GM06990 (cell line): ENCODE results near the gene CTIF.

ENCODE experiments used
- DNase-seq: peaks from one replicate; pipeline ENCODE4 v3.0.0-alpha.2; 2011; ENCODE audit not compliant: insufficient read length; ENCODE audit errors: extremely low read depth
- H3K27me3 ChIP-seq: replicated peaks from 2 replicates; pipeline ENCODE4 v1.6.0; 2011; ENCODE audit warnings: low read length; ENCODE audit not compliant: control insufficient read depth, insufficient read depth
- H3K36me3 ChIP-seq: 2 replicates; pipeline ENCODE4 v1.5.1; 2011; ENCODE audit warnings: low read length; ENCODE audit not compliant: control insufficient read depth, insufficient read depth
- H3K4me3 ChIP-seq: replicated peaks from 2 replicates; pipeline ENCODE4 v1.5.1; 2011; ENCODE audit warnings: low read depth, mild to moderate bottlenecking, control low read depth, low read length
- TF ChIP-seq, protein P1 (sequence below): IDR thresholded peaks from 2 replicates; pipeline ENCODE4 v1.5.1; 2011; ENCODE audit warnings: low read length, control low read depth, mild to moderate bottlenecking, inconsistent platforms; ENCODE audit not compliant: insufficient read depth, poor library complexity, severe bottlenecking

The CTIF gene

DNA sequence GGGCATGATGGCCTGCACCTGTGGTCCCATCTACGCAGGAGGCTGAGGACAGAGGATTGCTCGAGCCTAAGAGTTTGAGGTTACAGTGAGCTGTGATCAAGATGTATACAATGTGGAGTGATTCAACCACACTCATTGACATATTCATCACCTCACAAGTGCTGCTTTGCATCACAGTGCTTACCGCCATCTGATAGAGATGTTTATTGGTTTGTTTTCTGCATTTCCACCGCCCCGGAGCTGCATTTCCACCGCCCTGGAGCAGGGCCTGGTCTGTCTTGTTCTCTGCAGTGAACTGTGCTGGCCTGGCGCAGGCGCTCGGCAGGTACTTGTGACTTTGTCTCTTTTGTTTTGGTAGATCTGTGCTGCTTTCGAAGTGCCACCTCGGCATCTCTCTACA, 315.9 kb downstream of the CTIF start:
- no peak for DNase-seq
- TF ChIP-seq, protein P1, sequence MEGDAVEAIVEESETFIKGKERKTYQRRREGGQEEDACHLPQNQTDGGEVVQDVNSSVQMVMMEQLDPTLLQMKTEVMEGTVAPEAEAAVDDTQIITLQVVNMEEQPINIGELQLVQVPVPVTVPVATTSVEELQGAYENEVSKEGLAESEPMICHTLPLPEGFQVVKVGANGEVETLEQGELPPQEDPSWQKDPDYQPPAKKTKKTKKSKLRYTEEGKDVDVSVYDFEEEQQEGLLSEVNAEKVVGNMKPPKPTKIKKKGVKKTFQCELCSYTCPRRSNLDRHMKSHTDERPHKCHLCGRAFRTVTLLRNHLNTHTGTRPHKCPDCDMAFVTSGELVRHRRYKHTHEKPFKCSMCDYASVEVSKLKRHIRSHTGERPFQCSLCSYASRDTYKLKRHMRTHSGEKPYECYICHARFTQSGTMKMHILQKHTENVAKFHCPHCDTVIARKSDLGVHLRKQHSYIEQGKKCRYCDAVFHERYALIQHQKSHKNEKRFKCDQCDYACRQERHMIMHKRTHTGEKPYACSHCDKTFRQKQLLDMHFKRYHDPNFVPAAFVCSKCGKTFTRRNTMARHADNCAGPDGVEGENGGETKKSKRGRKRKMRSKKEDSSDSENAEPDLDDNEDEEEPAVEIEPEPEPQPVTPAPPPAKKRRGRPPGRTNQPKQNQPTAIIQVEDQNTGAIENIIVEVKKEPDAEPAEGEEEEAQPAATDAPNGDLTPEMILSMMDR: no peak
- no peaks in the 10 kb centered on the region; the same call in 1 of the 2 replicates for H3K36me3 ChIP-seq
- no peak overlapping the region for H3K4me3 ChIP-seq
- H3K27me3 ChIP-seq: no peaks in the 10 kb centered on the region

DNA sequence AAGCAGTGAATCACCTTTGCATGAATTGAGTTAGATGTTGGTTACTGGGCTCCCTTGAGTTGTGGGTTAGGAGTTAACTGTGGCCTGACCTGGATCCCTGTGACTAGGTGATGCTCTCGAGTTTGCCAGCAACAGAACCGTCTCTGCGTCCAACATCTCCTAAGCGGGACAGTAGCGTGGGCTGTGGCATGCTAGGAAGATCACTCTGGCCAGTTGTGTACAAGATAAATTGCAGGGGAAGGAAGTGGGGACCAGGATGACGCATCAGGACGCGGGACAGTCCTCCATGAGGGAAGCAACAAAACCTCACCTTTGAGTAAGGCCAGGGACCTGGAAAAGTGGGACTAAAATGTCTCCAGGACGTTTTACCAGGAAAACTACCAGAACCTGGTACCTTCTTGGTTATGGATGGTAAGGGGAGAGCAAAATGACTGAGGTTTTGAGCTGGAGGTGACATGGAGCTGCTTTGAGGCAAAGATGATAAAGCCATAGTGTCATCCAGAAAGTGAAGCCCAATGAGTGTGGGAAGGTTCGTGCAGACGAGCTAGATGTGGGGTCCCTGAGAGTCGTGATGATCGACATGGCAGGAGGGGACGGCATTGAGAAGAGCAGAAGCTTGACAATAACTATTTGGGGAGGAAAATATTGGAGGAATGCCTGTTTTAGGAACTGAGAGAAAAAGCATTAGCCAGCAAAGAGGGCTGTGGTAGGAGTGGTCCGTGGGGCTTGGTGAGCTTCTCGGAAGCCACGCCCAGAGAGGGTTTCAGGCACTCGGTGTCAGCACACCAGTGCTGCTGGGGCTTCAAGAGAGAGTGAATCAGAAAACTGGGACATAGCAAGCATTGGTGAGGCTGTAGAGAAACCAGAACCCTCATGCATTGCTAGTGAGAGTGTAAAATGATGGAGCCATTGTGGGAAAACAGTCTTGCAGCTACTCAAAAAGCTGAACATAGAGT, 316.9 kb downstream of the CTIF start:
- DNase-seq: no peak

DNA sequence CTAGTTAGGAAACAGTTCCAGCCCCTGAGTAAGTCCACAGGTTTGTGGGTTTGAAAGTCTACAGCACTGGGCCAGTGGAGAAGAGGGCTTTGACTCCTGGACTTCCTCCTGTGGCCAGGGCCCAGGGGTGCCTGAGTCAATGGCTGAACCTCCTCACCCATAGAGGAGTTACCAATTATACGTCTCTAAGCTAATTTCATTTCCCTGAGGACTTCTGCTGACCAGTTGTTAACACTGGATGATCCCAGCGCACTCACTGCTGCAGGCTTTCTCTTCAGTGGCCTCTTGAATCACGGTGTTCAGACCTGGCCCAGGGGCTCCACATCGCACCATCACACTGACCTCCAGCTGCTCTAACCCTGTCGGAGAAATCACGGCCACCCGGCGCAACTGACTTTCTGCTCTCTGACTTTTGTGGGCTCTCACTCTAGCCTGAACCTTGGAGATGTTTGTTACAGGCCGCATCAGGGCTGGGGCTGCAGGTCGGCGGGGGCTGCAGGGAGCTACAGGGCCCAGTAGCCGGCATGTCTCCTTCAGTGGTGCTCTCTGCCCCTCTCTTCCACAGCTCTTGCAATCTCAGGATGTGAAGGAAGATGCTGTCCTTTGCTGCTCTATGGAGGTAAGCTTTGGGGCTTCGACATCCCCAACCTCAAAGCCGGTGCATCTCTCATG, 318.3 kb downstream of the CTIF start:
- DNase-seq: no peak
- TF ChIP-seq, protein P1: no peak
- Histone ChIP-seq H3K4me3 (no peak overlapping the region), H3K27me3 (no peaks in the 10 kb centered on the region), H3K36me3 (no peaks in the 10 kb centered on the region; the same call in 1 of the 2 replicates)

More for the DNA sequence above, 316.9 kb downstream of the CTIF start:
- Histone ChIP-seq H3K27me3 (no peaks in the 10 kb centered on the region), H3K4me3 (no peak overlapping the region), H3K36me3 (no peaks in the 10 kb centered on the region; the same call in 1 of the 2 replicates)
- TF ChIP-seq, protein P1: no peak

- no peak for DNase-seq
- H3K36me3 ChIP-seq: no peaks in the 10 kb centered on the region; the same call in 1 of the 2 replicates
- TF ChIP-seq, protein P1: no peak
- no peaks in the 10 kb centered on the region for H3K27me3 ChIP-seq
- no peak overlapping the region for H3K4me3 ChIP-seq
Measured at GRCh38 chr18:48858676-48859075, 319.8 kb downstream of the CTIF start.

- TF ChIP-seq, protein P1: no peak
- H3K36me3 ChIP-seq: no peaks in the 10 kb centered on the region; the same call in 1 of the 2 replicates
- no peaks in the 10 kb centered on the region for H3K27me3 ChIP-seq
- H3K4me3 ChIP-seq: no peak overlapping the region
- DNase-seq: no peak
Measured at GRCh38 chr18:48859311-48860268, 320.8 kb downstream of the CTIF start.
